Caco-2 (cell line): Measurements from ENCODE around the gene C16orf92. TPM values are rescaled to one million over a fixed set of nuclear protein-coding genes. Genes with fewer than 3 reads are reported as not detected.

Source experiments
- BruUV-seq: library from RNA; stranded (reverse); fragments of 400-500 nt; replicated peaks from 2 replicates; lab custom pipeline; 2021; lab: Mats Ljungman, UMichigan
- CTCF ChIA-PET: fragments of 300-600 bp; sonication (Branson Sonifier 250); formaldehyde crosslinking; loops from one replicate; lab custom pipeline; 2022; ENCODE audit warnings: antibody characterized with exemption; lab: Charles Lee
- POLR2A ChIA-PET: fragments of 300-600 bp; sonication (Branson Sonifier 250); formaldehyde crosslinking; loops from one replicate; lab custom pipeline; 2022; ENCODE audit warnings: antibody characterized with exemption; lab: Charles Lee
- DNase-seq, 2 experiments: peaks; one replicate each; pipeline versions ENCODE4 v3.0.0 to v3.0.0-alpha.2; 2020 to 2022
- H3K27me3 ChIP-seq: replicated peaks from 2 replicates; pipeline ENCODE4 v1.6.0; 2011; ENCODE audit warnings: low read length; ENCODE audit not compliant: control insufficient read depth, insufficient read depth
- H3K36me3 ChIP-seq: 2 replicates; pipeline ENCODE4 v1.5.1; 2011; ENCODE audit warnings: low read length; ENCODE audit not compliant: control insufficient read depth, insufficient read depth
- H3K4me1 ChIP-seq: fragments of 250-450 bp; sonication (Bioruptor Pico); 2 replicates; pipeline ENCODE4 v1.5.1; 2020; ENCODE audit warnings: mild to moderate bottlenecking
- H3K4me3 ChIP-seq: 2 replicates; pipeline ENCODE4 v1.5.1; 2011; ENCODE audit warnings: low read depth, mild to moderate bottlenecking, control low read depth, low read length
- H3K9me3 ChIP-seq: fragments of 250-450 bp; sonication (Bioruptor Pico); 2 replicates; pipeline ENCODE4 v1.5.1; 2020; ENCODE audit warnings: mild to moderate bottlenecking, moderate library complexity
- H3K27ac Mint-ChIP-seq: one replicate; pipeline ENCODE4 v1.8.0; 2022; ENCODE audit warnings: mixed read lengths; ENCODE audit not compliant: unreplicated experiment
- H3K27me3 Mint-ChIP-seq: one replicate; pipeline ENCODE4 v1.8.0; 2022; ENCODE audit warnings: mixed read lengths; ENCODE audit not compliant: insufficient read depth, unreplicated experiment
- H3K36me3 Mint-ChIP-seq: one replicate; pipeline ENCODE4 v1.8.0; 2022; ENCODE audit warnings: mild to moderate bottlenecking, mixed read lengths; ENCODE audit not compliant: insufficient read depth, unreplicated experiment
- H3K4me1 Mint-ChIP-seq: one replicate; pipeline ENCODE4 v1.8.0; 2022; ENCODE audit warnings: low read depth, mixed read lengths; ENCODE audit not compliant: unreplicated experiment
- H3K4me3 Mint-ChIP-seq: one replicate; pipeline ENCODE4 v1.8.0; 2022; ENCODE audit warnings: mild to moderate bottlenecking, moderate library complexity, mixed read lengths; ENCODE audit not compliant: unreplicated experiment
- H3K9me3 Mint-ChIP-seq: one replicate; pipeline ENCODE4 v1.8.0; 2022; ENCODE audit warnings: mixed read lengths; ENCODE audit not compliant: unreplicated experiment
- intact Hi-C: fragments of 100-400 bp; cut with micrococcal nuclease; formaldehyde crosslinking; loops from one replicate; pipeline ENCODE4 v1.10.0; 2022; ENCODE audit not compliant: unreplicated experiment
- total RNA-seq: library from RNA; stranded (reverse); gene quantifications from 2 replicates; pipeline ENCODE4 v1.2.3, GENCODE V29; 2022
- TF ChIP-seq, protein P1 (sequence below), 2 experiments: fragments of 200-600 bp in 1 of 2; IDR thresholded peaks; 1 replicate in 1 of 2; 2 replicates in 1 of 2; pipeline versions ENCODE4 v1.5.1 to v1.8.0; 2011 to 2022; ENCODE audit warnings: antibody characterized with exemption in 1 of 2, control low read depth in 1 of 2, inconsistent platforms in 1 of 2, low read depth in 1 of 2, low read length in 1 of 2, mild to moderate bottlenecking in 1 of 2, moderate library complexity in 1 of 2; ENCODE audit not compliant: insufficient read depth in 1 of 2, severe bottlenecking in 1 of 2, unreplicated experiment in 1 of 2

C16orf92 gene
- total RNA-seq, 1 experiment from 2014 or later: not detected

DNA sequence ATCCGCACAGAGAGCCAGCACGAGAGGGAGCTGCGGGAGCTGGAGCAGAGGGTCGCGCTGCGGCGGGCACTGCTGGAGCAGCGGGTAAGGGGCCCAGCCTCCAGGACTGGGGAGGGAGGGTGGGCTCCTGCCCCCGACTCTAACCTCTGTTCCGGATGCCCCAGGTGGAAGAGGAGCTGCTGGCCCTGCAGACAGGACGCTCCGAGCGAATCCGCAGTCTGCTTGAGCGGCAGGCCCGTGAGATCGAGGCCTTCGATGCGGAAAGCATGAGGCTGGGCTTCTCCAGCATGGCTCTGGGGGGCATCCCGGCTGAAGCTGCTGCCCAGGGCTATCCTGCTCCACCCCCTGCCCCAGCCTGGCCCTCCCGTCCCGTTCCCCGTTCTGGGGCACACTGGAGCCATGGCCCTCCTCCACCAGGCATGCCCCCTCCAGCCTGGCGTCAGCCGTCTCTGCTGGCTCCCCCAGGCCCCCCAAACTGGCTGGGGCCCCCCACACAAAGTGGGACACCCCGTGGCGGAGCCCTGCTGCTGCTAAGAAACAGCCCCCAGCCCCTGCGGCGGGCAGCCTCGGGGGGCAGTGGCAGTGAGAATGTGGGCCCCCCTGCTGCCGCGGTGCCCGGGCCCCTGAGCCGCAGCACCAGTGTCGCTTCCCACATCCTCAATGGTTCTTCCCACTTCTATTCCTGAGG, 32.0 kb upstream of the C16orf92 start:
- Mint-ChIP-seq H3K4me1 (peaks cover 22% of the 10 kb centered on the region), H3K4me3 (no peak overlapping the region), H3K36me3 (peaks cover 58% of the 10 kb centered on the region), H3K27ac (no peak overlapping the region), H3K9me3 (no peaks in the 10 kb centered on the region), H3K27me3 (no peaks in the 10 kb centered on the region)
- intact Hi-C loops: loop anchor here (10.0 kb wide), 1 partner anchor 176 kb away; the partner anchor contains the start of genes PAGR1 and PRRT2
- ChIA-PET CTCF (interaction anchor here (0.6 kb wide), 1 partner anchor 33 kb away, joined by 3 read pairs; no protein-coding TSS in a partner anchor), POLR2A (no interaction called here)
- no peaks in the 10 kb centered on the region for H3K27me3 ChIP-seq
- no peak overlapping the region for H3K4me3 ChIP-seq
- TF ChIP-seq, protein P1, sequence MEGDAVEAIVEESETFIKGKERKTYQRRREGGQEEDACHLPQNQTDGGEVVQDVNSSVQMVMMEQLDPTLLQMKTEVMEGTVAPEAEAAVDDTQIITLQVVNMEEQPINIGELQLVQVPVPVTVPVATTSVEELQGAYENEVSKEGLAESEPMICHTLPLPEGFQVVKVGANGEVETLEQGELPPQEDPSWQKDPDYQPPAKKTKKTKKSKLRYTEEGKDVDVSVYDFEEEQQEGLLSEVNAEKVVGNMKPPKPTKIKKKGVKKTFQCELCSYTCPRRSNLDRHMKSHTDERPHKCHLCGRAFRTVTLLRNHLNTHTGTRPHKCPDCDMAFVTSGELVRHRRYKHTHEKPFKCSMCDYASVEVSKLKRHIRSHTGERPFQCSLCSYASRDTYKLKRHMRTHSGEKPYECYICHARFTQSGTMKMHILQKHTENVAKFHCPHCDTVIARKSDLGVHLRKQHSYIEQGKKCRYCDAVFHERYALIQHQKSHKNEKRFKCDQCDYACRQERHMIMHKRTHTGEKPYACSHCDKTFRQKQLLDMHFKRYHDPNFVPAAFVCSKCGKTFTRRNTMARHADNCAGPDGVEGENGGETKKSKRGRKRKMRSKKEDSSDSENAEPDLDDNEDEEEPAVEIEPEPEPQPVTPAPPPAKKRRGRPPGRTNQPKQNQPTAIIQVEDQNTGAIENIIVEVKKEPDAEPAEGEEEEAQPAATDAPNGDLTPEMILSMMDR (IDR thresholded peaks at IDR 0.05; ENCODE audit: insufficient read depth in 1 of 2, low read depth in 1 of 2, low read length in 1 of 2, severe bottlenecking in 1 of 2, unreplicated experiment in 1 of 2): no peak
- H3K36me3 ChIP-seq: peaks cover 3% of the 10 kb centered on the region
- no peaks in the 10 kb centered on the region for H3K9me3 ChIP-seq
- no TSS peak for BruUV-seq
- no peak for DNase-seq
- H3K4me1 ChIP-seq: 0 out of 2 replicates have a peak, but pooled peaks cover 6% of the 10 kb centered on the region

DNA sequence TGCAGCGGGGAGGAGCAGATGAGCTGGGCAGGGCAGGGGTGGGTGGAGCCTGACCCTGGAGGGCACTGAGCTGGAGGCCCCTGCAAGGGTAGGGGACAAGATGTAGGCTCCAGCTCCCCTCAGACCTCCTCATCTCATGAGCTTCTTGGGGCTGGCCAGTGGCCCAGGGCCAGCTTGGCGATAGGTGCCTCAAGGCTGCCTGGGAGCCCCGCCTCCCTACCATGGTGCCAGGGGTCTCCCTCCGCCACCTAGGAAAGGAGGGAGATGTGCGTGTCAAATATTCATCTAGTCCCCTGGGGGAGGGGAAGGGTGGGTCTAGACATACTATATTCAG, 31.5 kb upstream of the C16orf92 start:
- peaks cover 22% of the 10 kb centered on the region for H3K4me1 Mint-ChIP-seq

DNA sequence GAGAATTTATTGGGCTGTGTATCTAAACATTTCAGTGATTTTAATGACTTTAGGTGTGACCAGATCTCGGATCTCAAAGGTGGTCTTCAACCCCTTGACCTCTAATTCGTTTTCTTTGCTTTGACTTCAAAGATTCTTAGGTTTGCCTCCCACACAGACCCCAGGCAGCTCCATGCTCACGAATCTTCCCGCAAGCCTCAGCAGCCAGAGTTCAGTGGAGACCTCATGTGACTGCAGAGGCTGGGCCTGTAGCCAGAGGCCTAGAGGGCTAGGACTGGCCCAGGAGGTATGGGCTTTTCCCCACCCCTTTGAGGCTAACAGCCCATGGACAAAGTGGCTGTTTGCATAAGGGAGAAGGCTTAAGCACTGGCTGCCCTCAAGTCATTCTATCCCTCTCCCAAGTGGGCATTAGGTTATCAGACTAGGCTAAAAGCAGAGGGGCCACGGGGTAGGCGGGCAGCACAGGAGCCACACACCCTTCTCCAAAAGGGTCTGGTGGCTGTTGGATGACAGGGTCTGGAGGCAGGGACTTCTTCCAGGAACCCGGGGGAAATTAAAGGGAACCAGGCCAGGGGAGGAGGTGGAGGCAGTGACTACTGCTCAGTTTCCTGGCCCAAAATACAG, 30.5 kb upstream of the C16orf92 start:
- no TSS peak for BruUV-seq
- Mint-ChIP-seq H3K4me3 (no peak overlapping the region), H3K9me3 (no peaks in the 10 kb centered on the region), H3K4me1 (peaks cover 22% of the 10 kb centered on the region), H3K27ac (no peak overlapping the region), H3K27me3 (no peaks in the 10 kb centered on the region), H3K36me3 (peaks cover 56% of the 10 kb centered on the region)
- TF ChIP-seq, protein P1 (IDR thresholded peaks at IDR 0.05; ENCODE audit: insufficient read depth in 1 of 2, low read depth in 1 of 2, low read length in 1 of 2, severe bottlenecking in 1 of 2, unreplicated experiment in 1 of 2): no peak
- ChIA-PET CTCF (no interaction called here), POLR2A (interaction anchor here (1.6 kb wide), 1 partner anchor 19 kb away, joined by 4 read pairs; no protein-coding TSS in a partner anchor)
- Histone ChIP-seq H3K36me3 (no peaks in the 10 kb centered on the region), H3K9me3 (no peaks in the 10 kb centered on the region), H3K27me3 (no peaks in the 10 kb centered on the region), H3K4me3 (no peak overlapping the region), H3K4me1 (peaks cover 11% of the 10 kb centered on the region; the same call in 1 of the 2 replicates)
- no peak for DNase-seq
- intact Hi-C loops: loop anchor here (10.0 kb wide), 1 partner anchor 178 kb away; the partner anchor contains the start of genes PAGR1 and PRRT2

More for the DNA sequence above, 31.5 kb upstream of the C16orf92 start:
- Histone ChIP-seq H3K4me1 (0 out of 2 replicates have a peak, but pooled peaks cover 6% of the 10 kb centered on the region), H3K36me3 (peaks cover 3% of the 10 kb centered on the region), H3K9me3 (no peaks in the 10 kb centered on the region), H3K27me3 (no peaks in the 10 kb centered on the region), H3K4me3 (no peak overlapping the region)
- CTCF ChIA-PET: interaction anchor here (0.6 kb wide), 1 partner anchor 34 kb away, joined by 3 read pairs; no protein-coding TSS in a partner anchor
- no peak overlapping the region for H3K4me3 Mint-ChIP-seq
- intact Hi-C loops: loop anchor here (10.0 kb wide), 1 partner anchor 177 kb away; the partner anchor contains the start of genes PAGR1 and PRRT2
- POLR2A ChIA-PET: no interaction called here
- H3K27me3 Mint-ChIP-seq: no peaks in the 10 kb centered on the region
- no peak overlapping the region for H3K27ac Mint-ChIP-seq
- TF ChIP-seq, protein P1 (IDR thresholded peaks at IDR 0.05; ENCODE audit: insufficient read depth in 1 of 2, low read depth in 1 of 2, low read length in 1 of 2, severe bottlenecking in 1 of 2, unreplicated experiment in 1 of 2): no peak
- DNase-seq: no peak
- peaks cover 57% of the 10 kb centered on the region for H3K36me3 Mint-ChIP-seq
- H3K9me3 Mint-ChIP-seq: no peaks in the 10 kb centered on the region
- BruUV-seq: no TSS peak
